ENCODE results near the gene SYNGR3.
"Not testable (repeated sequence)": the region's sequence is repeated elsewhere in the genome, so short reads cannot be mapped to it uniquely, and the experiment has no call there.

SYNGR3 gene

GRCh38 chr16:2009164-2009711 lies 19.5 kb downstream of the SYNGR3 start:
- DNase-seq = no peak

- DNase-seq = peak; percentile 48
Measured at GRCh38 chr16:2009791-2010510, 20.2 kb downstream of the SYNGR3 start, which contains the start of gene ZNF598. Gene ZNF598, minus strand, starts transcription at chr16:2009821.

- not testable (repeated sequence) for DNase-seq
Measured at GRCh38 chr16:2011726-2012125, 22.0 kb downstream of the SYNGR3 start.

- no peak for DNase-seq
Measured at GRCh38 chr16:2013527-2013926, 23.8 kb downstream of the SYNGR3 start.

- DNase-seq = no peak
Measured at GRCh38 chr16:2015117-2015946, 25.6 kb downstream of the SYNGR3 start.

- no peak for DNase-seq
Measured at GRCh38 chr16:2015947-2016208, 26.1 kb downstream of the SYNGR3 start.

- DNase-seq = no peak
Measured at GRCh38 chr16:2016407-2016922, 26.7 kb downstream of the SYNGR3 start.

- DNase-seq = no peak
Measured at GRCh38 chr16:2019518-2019920, 29.7 kb downstream of the SYNGR3 start, which contains the start of gene NPW. Gene NPW, plus strand, starts transcription at chr16:2019785.

GRCh38 chr16:2019921-2020831 lies 30.4 kb downstream of the SYNGR3 start:
- no peak for DNase-seq

GRCh38 chr16:2022723-2023091 lies 32.9 kb downstream of the SYNGR3 start:
- no peak for DNase-seq

GRCh38 chr16:2023092-2024031 lies 33.6 kb downstream of the SYNGR3 start:
- peak; percentile 70 for DNase-seq

GRCh38 chr16:2024032-2024420 lies 34.3 kb downstream of the SYNGR3 start:
- no peak for DNase-seq

- no peak for DNase-seq
Measured at GRCh38 chr16:2025251-2025650, 35.5 kb downstream of the SYNGR3 start.

- DNase-seq = no peak
Measured at GRCh38 chr16:2025878-2026460, 36.2 kb downstream of the SYNGR3 start.

- DNase-seq = no peak
Measured at GRCh38 chr16:2026461-2027023, 36.8 kb downstream of the SYNGR3 start, which contains the start of gene NHERF2. Gene NHERF2, plus strand, starts transcription at chr16:2026902. Its CDS starts 104 bp downstream, at chr16:2027006.

- no peak for DNase-seq
Measured at GRCh38 chr16:2027024-2028010, 37.5 kb downstream of the SYNGR3 start.

GRCh38 chr16:2028146-2028545 lies 38.4 kb downstream of the SYNGR3 start:
- no peak for DNase-seq

- no peak for DNase-seq
Measured at GRCh38 chr16:2028620-2029220, 39.0 kb downstream of the SYNGR3 start.

GRCh38 chr16:2029350-2029749 lies 39.6 kb downstream of the SYNGR3 start:
- no peak for DNase-seq

Measured in NCI-H187 treated with DMSO at 0.1 percent for 48 hours (cell line).